ENCODE measurements around the gene LPIN3. TPM values are rescaled to one million over a fixed set of nuclear protein-coding genes. Genes with fewer than 3 reads are reported as not detected.

The LPIN3 gene
- total and polyA plus RNA-seq, 2 of the 8 experiments (the other 6 are each of a cell fraction or from before 2014, with no cell fraction given): 3.7 to 3.9 TPM

GRCh38 chr20:41394081-41394480 is 53.5 kb downstream of the LPIN3 start (continued):
- TF ChIP-seq USF2 (IDR thresholded peaks at IDR 0.05; ENCODE audit: low read length) (no peak), CTBP2 (IDR thresholded peaks at IDR 0.05; ENCODE audit: borderline replicate concordance, insufficient read depth, insufficient read length, low read length) (no peak), HDAC6 (IDR thresholded peaks at IDR 0.05; ENCODE audit: low read depth, low read length) (no peak), EGR1 (IDR thresholded peaks at IDR 0.05; ENCODE audit: borderline replicate concordance, low read depth, low read length) (no peak), RFX5 (IDR thresholded peaks at IDR 0.05; ENCODE audit: borderline replicate concordance, low read depth, low read length) (no peak), FOSL1 (IDR thresholded peaks at IDR 0.05; ENCODE audit: insufficient read depth, low read depth, low read length) (no peak), CBX8 (IDR thresholded peaks at IDR 0.05; ENCODE audit: borderline replicate concordance, low read depth, low read length) (no peak), CREB1 (IDR thresholded peaks at IDR 0.05) (no peak), TAF1 (IDR thresholded peaks at IDR 0.05; ENCODE audit: low read depth, low read length) (no peak)

Data from H1 (cell line).